ENCODE data around the gene ARMH3.
"Not testable (repeated sequence)": the region's sequence is repeated elsewhere in the genome, so short reads cannot be mapped to it uniquely, and the experiment has no call there.

The ARMH3 gene

GRCh38 chr10:102045292-102045691 lies 10.7 kb downstream of the ARMH3 start:
- FAIRE-seq = no peak

- no peak for FAIRE-seq
Observed at GRCh38 chr10:102040305-102041050, 15.5 kb downstream of the ARMH3 start.

DNA sequence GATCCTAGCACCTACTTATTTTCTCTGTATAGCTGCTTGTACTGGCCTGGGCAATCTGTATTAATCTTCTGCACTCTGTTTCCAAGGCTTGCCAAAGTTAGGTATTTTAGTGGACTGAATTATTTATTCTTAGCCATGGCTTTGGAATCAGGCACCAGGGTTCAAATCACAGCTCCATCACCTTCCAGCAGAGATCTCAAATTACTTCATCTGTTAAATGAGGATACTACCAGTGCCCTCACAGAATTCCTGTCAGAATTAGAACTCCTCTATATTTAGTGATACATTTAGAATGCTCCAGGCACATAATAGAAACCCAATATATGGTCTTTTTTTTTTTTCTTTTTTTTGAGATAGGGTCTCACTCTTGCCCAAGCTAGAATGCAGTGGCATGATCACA lies 17.6 kb downstream of the ARMH3 start:
- no peak for FAIRE-seq

DNA sequence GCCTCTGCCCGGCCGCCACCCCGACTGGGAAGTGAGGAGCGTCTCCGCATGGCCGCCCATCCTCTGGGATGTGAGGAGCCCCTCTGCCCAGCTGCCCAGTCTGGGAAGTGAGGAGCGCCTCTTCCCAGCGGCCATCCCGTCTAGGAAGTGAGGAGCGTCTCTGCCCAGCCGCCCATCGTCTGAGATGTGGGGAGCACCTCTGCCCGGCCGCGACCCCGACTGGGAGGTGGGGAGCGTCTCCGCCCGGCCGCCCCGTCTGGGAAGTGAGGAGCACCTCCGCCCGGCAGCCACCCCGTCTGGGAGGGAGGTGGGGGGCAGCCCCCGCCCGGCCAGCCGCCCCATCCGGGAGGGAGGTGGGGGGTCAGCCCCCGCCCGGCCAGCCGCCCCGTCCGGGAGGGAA lies 20.2 kb downstream of the ARMH3 start:
- FAIRE-seq = not testable (repeated sequence)

- FAIRE-seq = no peak
Observed at GRCh38 chr10:102033787-102034186, 22.2 kb downstream of the ARMH3 start.

GRCh38 chr10:102027261-102027660 lies 28.7 kb downstream of the ARMH3 start:
- no peak for FAIRE-seq

DNA sequence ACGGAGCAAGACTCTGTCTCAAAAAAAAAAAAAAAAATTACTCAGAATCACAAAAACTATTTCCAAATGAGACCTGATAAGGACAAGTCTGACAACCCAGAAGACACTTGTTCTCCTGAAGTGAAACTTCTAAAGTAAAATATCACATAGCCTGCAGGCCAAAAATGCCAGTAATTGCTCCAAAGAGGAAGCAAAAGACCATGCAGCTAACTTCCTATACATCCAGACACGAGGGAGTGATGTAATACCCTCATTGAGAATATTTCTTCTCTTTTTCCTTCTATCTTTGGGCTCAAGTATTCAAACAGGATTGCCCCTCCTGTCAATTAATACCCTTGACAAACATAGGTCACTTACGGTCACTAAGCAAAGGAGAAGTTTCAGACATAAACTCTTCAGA lies 31.2 kb downstream of the ARMH3 start:
- FAIRE-seq = no peak

DNA sequence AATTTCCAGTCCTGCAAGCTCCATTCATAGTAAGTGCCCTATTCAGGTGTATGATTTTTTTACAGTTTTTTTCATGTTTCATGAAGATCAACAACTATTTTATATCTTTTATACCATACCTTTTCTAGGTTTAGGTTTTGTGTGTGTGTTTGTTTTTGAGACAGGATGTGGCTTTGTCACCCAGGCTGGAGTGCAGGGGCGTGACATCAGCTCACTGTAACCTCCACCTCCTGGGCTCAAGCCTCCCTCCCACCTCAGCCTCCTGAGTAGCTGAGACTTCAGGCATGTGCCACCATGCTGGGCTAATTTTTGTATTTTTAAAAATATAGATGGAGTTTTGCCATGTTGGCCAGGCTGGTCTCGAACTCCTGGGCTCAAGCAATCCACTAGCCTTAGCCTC lies 35.0 kb downstream of the ARMH3 start:
- no peak for FAIRE-seq

GRCh38 chr10:102017295-102017694 lies 38.7 kb downstream of the ARMH3 start:
- no peak for FAIRE-seq

GRCh38 chr10:102016416-102016815 lies 39.6 kb downstream of the ARMH3 start:
- FAIRE-seq = no peak

DNA sequence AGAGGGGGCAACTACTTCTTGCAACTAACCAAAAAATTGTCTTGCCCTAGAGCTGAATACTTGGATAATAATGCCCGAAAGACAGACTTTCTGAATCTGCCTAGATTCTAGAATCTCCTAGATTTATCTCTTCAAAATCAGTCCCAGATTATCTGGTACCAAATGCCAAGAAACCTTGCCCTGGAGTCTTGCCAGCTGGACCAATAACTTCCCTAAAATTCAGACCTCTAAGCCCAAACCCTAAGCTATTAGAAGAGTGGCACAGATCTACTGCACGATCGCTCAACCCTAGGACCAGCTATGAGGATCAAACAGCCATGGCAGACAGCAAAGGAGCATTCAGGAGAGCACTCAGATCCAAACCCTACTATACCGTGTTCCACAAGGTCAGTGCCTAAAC lies 45.0 kb downstream of the ARMH3 start:
- no peak for FAIRE-seq

DNA sequence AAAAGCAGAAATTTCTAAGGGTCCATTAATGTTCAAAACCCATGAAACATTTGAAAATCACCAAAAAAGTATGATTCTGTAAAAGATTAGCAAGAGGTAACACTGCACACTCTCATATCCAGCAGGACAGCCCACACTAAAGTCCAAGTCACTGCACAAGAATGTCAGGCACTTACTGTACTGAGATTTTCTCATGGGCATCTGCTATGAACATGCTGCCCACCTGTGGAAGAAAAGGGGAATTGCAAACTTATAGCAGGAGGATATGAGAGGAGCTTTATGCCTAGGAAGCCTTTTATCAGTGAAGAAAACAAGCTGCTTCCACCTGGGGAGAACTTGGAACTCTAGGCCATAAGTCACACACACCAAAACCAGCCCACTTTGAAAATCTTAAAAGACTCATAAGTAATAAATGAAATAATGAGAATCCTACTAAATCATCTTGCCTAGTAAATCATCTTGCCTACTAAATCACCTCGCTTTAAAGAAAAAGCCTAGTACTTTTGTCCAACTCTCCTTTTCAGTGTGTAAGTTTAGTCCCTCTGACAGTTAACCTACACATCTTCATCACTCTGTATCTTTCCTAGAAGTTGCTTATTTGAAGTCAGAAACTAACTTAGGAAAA lies 46.1 kb downstream of the ARMH3 start:
- peak; percentile 84 for FAIRE-seq

- FAIRE-seq = no peak
Observed at GRCh38 chr10:102007796-102008195, 48.2 kb downstream of the ARMH3 start.

- not testable (repeated sequence) for FAIRE-seq
Observed at GRCh38 chr10:102007031-102007430, 48.9 kb downstream of the ARMH3 start.

- no peak for FAIRE-seq
Observed at GRCh38 chr10:102004376-102004775, 51.6 kb downstream of the ARMH3 start.

- FAIRE-seq = no peak
Observed at GRCh38 chr10:102003541-102003940, 52.4 kb downstream of the ARMH3 start.

- FAIRE-seq = no peak
Observed at GRCh38 chr10:102001435-102002068, 54.4 kb downstream of the ARMH3 start.

DNA sequence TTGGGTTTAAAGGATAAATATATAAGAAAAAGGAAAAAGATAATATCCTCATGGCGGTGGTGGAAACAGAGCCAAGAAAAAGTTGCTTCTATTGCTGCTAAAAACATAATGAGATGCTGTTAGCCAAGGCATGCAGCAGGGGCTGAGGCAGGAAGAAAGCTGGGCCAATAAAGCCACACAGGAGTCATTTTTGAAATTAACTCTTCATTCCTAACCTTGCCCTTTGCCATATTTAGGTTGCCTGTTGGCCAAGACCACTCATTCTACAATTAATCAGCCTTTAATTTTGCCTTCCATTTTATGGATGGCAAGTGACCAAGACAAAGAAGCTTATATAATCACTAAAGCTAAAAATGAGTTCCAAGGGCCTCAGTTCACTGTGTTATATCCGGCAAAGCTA lies 58.2 kb downstream of the ARMH3 start:
- no peak for FAIRE-seq

DNA sequence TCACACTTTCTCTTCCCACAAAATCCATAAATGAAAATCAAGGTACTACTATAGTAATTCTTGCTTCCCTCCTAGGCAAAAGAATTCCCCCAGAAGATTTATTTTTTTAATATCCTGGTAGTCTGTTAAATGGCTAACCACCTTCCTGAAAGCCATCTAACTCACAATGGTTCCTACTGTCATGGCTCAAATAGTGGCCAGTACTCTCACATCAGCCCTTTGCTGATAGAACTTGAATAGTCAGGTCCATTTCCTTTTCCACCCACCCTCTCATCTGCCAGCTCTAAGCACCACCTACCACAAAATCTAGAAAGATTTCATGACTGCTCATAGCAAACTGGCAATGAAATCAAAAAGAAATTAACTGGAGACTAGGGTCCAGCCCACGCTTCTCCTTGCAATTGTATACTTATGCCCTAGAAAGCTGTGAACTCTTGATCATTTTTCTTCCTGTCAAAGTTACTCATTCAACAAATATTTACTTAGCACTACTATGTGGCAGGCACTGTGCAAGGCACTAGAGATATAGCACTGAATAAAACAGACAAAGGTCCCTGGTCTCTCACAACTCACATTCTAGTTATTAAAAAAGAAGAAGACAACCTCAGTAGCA lies 60.4 kb downstream of the ARMH3 start:
- FAIRE-seq = no peak

GRCh38 chr10:101993651-101994200 lies 62.2 kb downstream of the ARMH3 start:
- FAIRE-seq = no peak

- no peak for FAIRE-seq
Observed at GRCh38 chr10:101993221-101993620, 62.8 kb downstream of the ARMH3 start.

GRCh38 chr10:101987136-101987535 lies 68.8 kb downstream of the ARMH3 start:
- FAIRE-seq = no peak

DNA sequence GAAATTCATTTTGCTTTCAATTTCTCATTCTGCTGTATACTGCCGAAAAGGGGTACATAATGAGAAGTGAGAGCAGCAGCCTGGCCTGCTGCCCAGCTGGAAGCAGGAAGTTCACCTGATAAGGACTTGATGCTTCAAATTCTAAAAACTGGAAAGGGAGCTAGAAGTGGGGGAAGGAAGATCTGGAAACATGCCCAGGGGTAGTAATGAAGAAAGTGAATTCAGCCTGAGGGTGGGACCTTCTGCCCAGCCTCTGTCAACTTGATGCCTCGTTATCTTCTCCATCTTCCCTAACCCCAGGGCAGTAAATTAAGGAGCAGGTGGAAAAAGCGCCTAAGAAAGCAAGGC lies 69.4 kb downstream of the ARMH3 start:
- no peak for FAIRE-seq
